AG04450 (cell line): ENCODE measurements around the gene VWA5B1. TPM values are rescaled to one million over a fixed set of nuclear protein-coding genes. Genes with fewer than 3 reads are reported as not detected.

ENCODE experiments used
- CTCF ChIA-PET: fragments of 300-600, 350-600 bp; formaldehyde crosslinking; extraction: SDS; loops from one replicate; lab custom pipeline; 2022; ENCODE audit warnings: antibody characterized with exemption, inconsistent platforms; lab: Charles Lee
- POLR2A ChIA-PET: fragments of 350-600 bp; formaldehyde crosslinking; extraction: SDS; loops from one replicate; lab custom pipeline; 2021; ENCODE audit warnings: antibody characterized with exemption, inconsistent platforms; lab: Yijun Ruan, JAX
- DNase-seq: peaks from one replicate; pipeline ENCODE4 v3.0.0-alpha.2; 2011; ENCODE audit warnings: low read depth, low spot score
- H3K27ac ChIP-seq: one replicate; pipeline ENCODE4 v1.5.1; 2012; ENCODE audit warnings: low read depth, low read length, control low read depth
- H3K27me3 ChIP-seq: one replicate; pipeline ENCODE4 v1.6.0; 2012; ENCODE audit warnings: low read length; ENCODE audit not compliant: control insufficient read depth, insufficient read depth
- H3K4me3 ChIP-seq: 2 replicates; pipeline ENCODE4 v1.5.1; 2011; ENCODE audit warnings: mild to moderate bottlenecking, low read depth, low read length, control low read depth
- H3K9me3 ChIP-seq: 2 replicates; pipeline ENCODE4 v1.5.1; 2012; ENCODE audit warnings: low read length; ENCODE audit not compliant: control insufficient read depth, insufficient read depth
- CTCF ChIP-seq: IDR thresholded peaks from 2 replicates; pipeline ENCODE4 v1.5.1; 2011; ENCODE audit warnings: low read depth, low read length, control low read depth, inconsistent platforms
- polyA plus RNA-seq: library from polyadenylated mRNA; depleted of rRNA; stranded (reverse); fragments of >200 nt; gene quantifications from 2 replicates; pipeline ENCODE4 v1.2.3, GENCODE V29; 2011

Gene VWA5B1
- polyA plus RNA-seq, 1 experiment: not detected

GRCh38 chr1:20322081-20322824 is 31.6 kb downstream of the VWA5B1 start:
- DNase-seq: no peak
- no peak for TF ChIP-seq CTCF
- no peak overlapping the region for H3K4me3 ChIP-seq
- CTCF ChIA-PET: no interaction called here
- H3K27me3 ChIP-seq: peaks cover 7% of the 10 kb centered on the region
- H3K9me3 ChIP-seq: no peaks in the 10 kb centered on the region
- POLR2A ChIA-PET: no interaction called here
- peak overlapping the region; percentile 2 for H3K27ac ChIP-seq

DNA sequence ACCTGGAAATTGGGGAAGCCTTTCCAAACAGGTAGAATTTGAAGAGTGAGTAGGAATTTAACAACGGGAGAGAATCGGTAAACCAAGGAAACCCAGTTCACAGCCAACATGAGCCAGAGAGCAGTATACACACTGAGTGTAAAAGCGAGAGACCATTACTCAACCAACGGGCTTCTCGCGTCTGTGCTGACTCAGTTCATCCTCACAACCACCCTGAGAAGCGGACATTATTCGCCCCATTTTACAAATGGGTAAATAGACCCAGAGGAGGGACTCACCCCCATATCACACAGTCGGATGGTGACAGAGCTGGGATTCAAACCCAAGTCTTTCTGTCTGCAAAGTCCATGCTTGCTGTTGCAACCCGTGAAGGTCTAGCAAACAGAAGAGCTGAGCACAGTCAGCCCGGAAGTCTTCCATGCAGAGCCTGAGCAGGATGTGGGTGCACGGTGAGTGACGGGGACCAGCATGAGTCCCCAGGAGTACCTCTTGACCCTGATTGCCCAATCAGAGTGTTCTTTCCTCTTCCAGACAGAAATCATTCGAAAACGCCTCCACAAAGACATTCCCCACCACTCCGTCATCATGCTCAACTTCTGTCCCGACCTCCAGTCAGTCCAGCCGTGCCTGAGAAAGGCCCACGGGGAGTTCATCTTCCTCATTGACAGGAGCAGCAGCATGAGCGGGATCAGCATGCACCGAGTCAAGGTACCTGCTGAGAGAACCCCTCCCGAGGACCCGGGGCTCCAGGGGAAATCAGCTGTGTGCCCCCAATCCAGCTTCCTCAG is 32.3 kb downstream of the VWA5B1 start:
- Histone ChIP-seq H3K4me3 (no peak overlapping the region), H3K27ac (peak overlapping the region; percentile 21), H3K9me3 (no peaks in the 10 kb centered on the region), H3K27me3 (peaks cover 9% of the 10 kb centered on the region)
- POLR2A ChIA-PET: no interaction called here
- CTCF ChIA-PET: interaction anchor here (0.6 to 1.1 kb wide), 2 partner anchors 39 to 110 kb away, joined by 3 to 4 read pairs; no protein-coding TSS in a partner anchor
- TF ChIP-seq CTCF: no peak
- no peak for DNase-seq

- no peak for DNase-seq
- CTCF ChIA-PET: interaction anchor here (0.6 to 1.1 kb wide), 3 partner anchors 38 to 111 kb away, joined by 3 to 4 read pairs (median 3); no protein-coding TSS in a partner anchor
Observed at GRCh38 chr1:20323613-20323920, 32.9 kb downstream of the VWA5B1 start.

DNA sequence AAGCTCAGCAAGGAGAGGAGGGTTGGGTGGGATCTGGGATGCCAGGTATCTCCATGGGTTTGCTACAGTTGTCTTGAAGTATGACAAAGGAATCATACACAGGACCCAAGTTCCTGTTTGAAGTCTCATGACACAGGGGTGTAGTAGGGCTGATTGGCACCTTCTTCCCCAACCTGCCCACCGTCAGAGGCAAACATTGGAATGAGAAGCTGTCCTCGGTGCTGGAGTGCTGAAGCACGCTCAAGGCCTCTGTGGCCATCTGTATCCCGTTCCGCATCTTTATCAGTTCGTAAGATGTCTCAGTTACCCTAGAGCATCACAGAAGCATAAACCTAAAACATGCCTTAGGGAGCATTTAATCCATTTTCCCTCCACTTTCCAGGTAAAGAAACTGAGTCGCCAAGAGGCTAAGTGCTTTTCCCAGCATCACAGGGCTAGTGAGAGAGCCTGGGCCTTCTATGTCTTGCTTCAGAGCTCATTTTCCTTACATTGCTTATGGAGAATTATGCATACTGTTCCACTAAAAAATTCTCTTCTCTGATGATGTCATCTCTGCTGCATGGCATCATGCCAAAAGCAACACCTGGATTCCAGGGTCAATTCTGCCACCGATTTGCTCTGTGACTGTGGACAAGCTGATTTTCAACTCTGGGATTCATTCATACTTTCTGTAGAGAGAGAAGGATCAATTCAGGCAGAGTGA is 34.2 kb downstream of the VWA5B1 start:
- no peak overlapping the region for H3K4me3 ChIP-seq
- no peak overlapping the region for H3K27ac ChIP-seq
- H3K9me3 ChIP-seq: no peaks in the 10 kb centered on the region
- H3K27me3 ChIP-seq: peaks cover 9% of the 10 kb centered on the region
- POLR2A ChIA-PET: no interaction called here
- no peak for TF ChIP-seq CTCF
- CTCF ChIA-PET: interaction anchor here (0.6 to 1.2 kb wide), 6 partner anchors 9 to 169 kb away, joined by 3 to 5 read pairs (median 4); no protein-coding TSS in a partner anchor
- no peak for DNase-seq

More at GRCh38 chr1:20323613-20323920, 32.9 kb downstream of the VWA5B1 start:
- no peak for TF ChIP-seq CTCF
- H3K4me3 ChIP-seq: no peak overlapping the region
- peaks cover 9% of the 10 kb centered on the region for H3K27me3 ChIP-seq
- no peaks in the 10 kb centered on the region for H3K9me3 ChIP-seq
- POLR2A ChIA-PET: no interaction called here
- peak overlapping the region; percentile 21 for H3K27ac ChIP-seq
